IMR-90 (cell line): ENCODE data around the gene FARP1. TPM values are rescaled to one million over a fixed set of nuclear protein-coding genes. Genes with fewer than 3 reads are reported as not detected.

Source experiments
- ATAC-seq: fragments of 200-7000 bp; cut with Tn5 transposase; 2 replicates; pipeline ENCODE4 v1.9.1; 2020; ENCODE audit warnings: low read depth, mild to moderate bottlenecking, moderate library complexity
- BruUV-seq: library from RNA; stranded (reverse); fragments of 400-500 nt; replicated peaks from 2 replicates; lab custom pipeline; 2021; lab: Mats Ljungman, UMichigan
- CTCF ChIA-PET: fragments of 300-600 bp; formaldehyde crosslinking; extraction: SDS; loops from one replicate; lab custom pipeline; 2021; ENCODE audit warnings: antibody characterized with exemption; lab: Yijun Ruan, JAX
- POLR2A ChIA-PET: fragments of 300-600 bp; sonication (Branson Sonifier 250); formaldehyde crosslinking; loops from one replicate; lab custom pipeline; 2022; ENCODE audit warnings: antibody characterized with exemption; ENCODE audit not compliant: unreplicated experiment; lab: Charles Lee
- DNase-seq: peaks from one replicate; pipeline ENCODE4 v3.0.0; 2013
- H2AFZ ChIP-seq: replicated peaks from 2 replicates; pipeline ENCODE3; 2013; ENCODE audit warnings: low read length, mild to moderate bottlenecking; ENCODE audit not compliant: poor library complexity
- H2AK5ac ChIP-seq: 2 replicates; pipeline ENCODE4 v1.6.1; 2013; ENCODE audit warnings: low read depth, low read length, inconsistent platforms
- H2AK9ac ChIP-seq: replicated peaks from 2 replicates; pipeline ENCODE3; 2013; ENCODE audit warnings: mild to moderate bottlenecking, low read depth, low read length, moderate library complexity; ENCODE audit not compliant: poor library complexity
- H2BK120ac ChIP-seq: 2 replicates; pipeline ENCODE4 v1.6.1; 2013; ENCODE audit warnings: low read depth, low read length, inconsistent platforms
- H2BK15ac ChIP-seq: 3 replicates; pipeline ENCODE4 v1.6.1; 2013; ENCODE audit warnings: low read depth, low read length, inconsistent platforms
- H2BK20ac ChIP-seq: 2 replicates; pipeline ENCODE4 v1.6.1; 2013; ENCODE audit warnings: low read depth, mild to moderate bottlenecking, inconsistent platforms, low read length, moderate library complexity
- H2BK5ac ChIP-seq: 2 replicates; pipeline ENCODE4 v1.6.1; 2013; ENCODE audit warnings: mild to moderate bottlenecking, low read depth, low read length, inconsistent platforms; ENCODE audit not compliant: poor library complexity, severe bottlenecking
- H3K14ac ChIP-seq: replicated peaks from 2 replicates; pipeline ENCODE4 v1.6.1; 2013; ENCODE audit warnings: low read depth, low read length, inconsistent platforms
- H3K18ac ChIP-seq: 2 replicates; pipeline ENCODE4 v1.6.1; 2013; ENCODE audit warnings: low read depth, low read length, control low read depth
- H3K23ac ChIP-seq: 2 replicates; pipeline ENCODE4 v1.6.1; 2013; ENCODE audit warnings: low read depth, low read length, inconsistent platforms
- H3K27ac ChIP-seq: 2 replicates; pipeline ENCODE4 v1.5.1; 2013; ENCODE audit warnings: mild to moderate bottlenecking, control low read depth, low read length; ENCODE audit not compliant: insufficient read depth
- H3K27me3 ChIP-seq: 2 replicates; pipeline ENCODE4 v1.6.1; 2013; ENCODE audit warnings: low read length; ENCODE audit not compliant: control insufficient read depth, insufficient read depth
- H3K36me3 ChIP-seq: 2 replicates; pipeline ENCODE4 v1.6.1; 2013; ENCODE audit warnings: low read length, mixed read lengths; ENCODE audit not compliant: control insufficient read depth, insufficient read depth
- H3K4ac ChIP-seq: 2 replicates; pipeline ENCODE4 v1.6.1; 2013; ENCODE audit warnings: low read depth, low read length, inconsistent platforms
- H3K4me1 ChIP-seq: 2 replicates; pipeline ENCODE4 v1.6.1; 2013; ENCODE audit warnings: low read length, mixed read lengths; ENCODE audit not compliant: control insufficient read depth, insufficient read depth
- H3K4me2 ChIP-seq: 2 replicates; pipeline ENCODE4 v1.6.1; 2013; ENCODE audit warnings: low read depth, mild to moderate bottlenecking, control low read depth, low read length, moderate library complexity
- H3K4me3 ChIP-seq: 2 replicates; pipeline ENCODE4 v1.5.1; 2013; ENCODE audit warnings: low read depth, mild to moderate bottlenecking, control low read depth, low read length, moderate library complexity; ENCODE audit not compliant: insufficient read depth
- H3K56ac ChIP-seq: 2 replicates; pipeline ENCODE4 v1.6.1; 2013; ENCODE audit warnings: low read length, inconsistent platforms; ENCODE audit not compliant: insufficient read depth; ENCODE audit errors: extremely low read depth
- H3K79me1 ChIP-seq, 2 experiments: 2 replicates each; pipeline ENCODE4 v1.6.1; 2013; ENCODE audit warnings: low read length in 2 of 2, inconsistent platforms in 1 of 2, low read depth in 1 of 2
- H3K9ac ChIP-seq: 2 replicates; pipeline ENCODE4 v1.6.1; 2013; ENCODE audit warnings: low read depth, low read length, control low read depth
- H3K9me1 ChIP-seq: 2 replicates; pipeline ENCODE4 v1.6.1; 2013; ENCODE audit warnings: low read length, inconsistent platforms; ENCODE audit not compliant: insufficient read depth
- H3K9me3 ChIP-seq: 2 replicates; pipeline ENCODE4 v1.6.1; 2013; ENCODE audit warnings: low read length; ENCODE audit not compliant: control insufficient read depth, insufficient read depth
- H4K20me1 ChIP-seq: 2 replicates; pipeline ENCODE4 v1.6.1; 2013; ENCODE audit warnings: low read length, inconsistent platforms; ENCODE audit not compliant: insufficient read depth
- H4K5ac ChIP-seq: 2 replicates; pipeline ENCODE4 v1.6.1; 2013; ENCODE audit warnings: mild to moderate bottlenecking, low read depth, low read length, control low read depth
- H4K8ac ChIP-seq, 2 experiments: 2 replicates each; pipeline ENCODE4 v1.6.1; 2013; ENCODE audit warnings: low read depth in 2 of 2, low read length in 2 of 2, control low read depth in 1 of 2, inconsistent platforms in 1 of 2
- H4K91ac ChIP-seq: 2 replicates; pipeline ENCODE4 v1.6.1; 2013; ENCODE audit warnings: low read depth, low read length, inconsistent platforms; ENCODE audit not compliant: insufficient read depth
- NFE2L2 ChIP-seq: fragments of 150-350 bp; IDR thresholded peaks from 2 replicates; pipeline ENCODE4 v1.6.1; 2016; ENCODE audit warnings: low read depth, mild to moderate bottlenecking, low read length
- RAD21 ChIP-seq: IDR thresholded peaks from 2 replicates; pipeline ENCODE4 v1.6.1; 2012; ENCODE audit warnings: low read length, improper control_type of control experiment
- RCOR1 ChIP-seq: IDR thresholded peaks from 2 replicates; pipeline ENCODE4 v1.6.1; 2012; ENCODE audit warnings: mild to moderate bottlenecking, low read length, improper control_type of control experiment; ENCODE audit not compliant: insufficient replicate concordance
- RFX5 ChIP-seq: IDR thresholded peaks from 2 replicates; pipeline ENCODE4 v1.8.0; 2012; ENCODE audit warnings: low read depth, mild to moderate bottlenecking, low read length, moderate library complexity
- WGBS, 2 experiments: methylation state at CpG; one replicate each; pipeline versions ENCODE4 v1.1.5 to v1.1.7; 2013; ENCODE audit warnings: missing lambda C conversion rate in 2 of 2; ENCODE audit not compliant: insufficient read length in 1 of 2; ENCODE audit errors: extremely low coverage in 2 of 2; 5-methylcytosine and 5-hydroxymethylcytosine counted together
- dilution Hi-C: fragments of 300-500 bp; cut with HindIII; formaldehyde crosslinking; loops from one replicate; pipeline ENCODE4 v1.14.3; 2018; ENCODE audit warnings: low sequenced_read_pairs; ENCODE audit not compliant: unreplicated experiment
- in situ Hi-C: fragments of 300-500 bp; cut with MboI; formaldehyde crosslinking; loops from 3 replicates; pipeline ENCODE4 v1.14.3; 2019; ENCODE audit warnings: low sequenced_read_pairs, inconsistent platforms, mixed read lengths
- intact Hi-C: fragments of 100-400 bp; cut with micrococcal nuclease; formaldehyde crosslinking; loops from 2 replicates; pipeline ENCODE4 v1.10.0; 2022
- polyA plus RNA-seq, 3 experiments: library from polyadenylated mRNA; depleted of rRNA; stranded (reverse); fragments of >200 nt; gene quantifications; 2 replicates each; pipeline ENCODE4 v1.2.3, GENCODE V29; 2012; ENCODE audit warnings: low replicate concordance in 1 of 3
- total RNA-seq: library from RNA; depleted of rRNA; stranded (reverse); fragments of >200 nt; gene quantifications from 2 replicates; pipeline ENCODE4 v1.2.3, GENCODE V29; 2012

Gene FARP1
- total and polyA plus RNA-seq, 2 of the 4 experiments (the other 2 are of a cell fraction), result 39.6 to 57.0 TPM

DNA sequence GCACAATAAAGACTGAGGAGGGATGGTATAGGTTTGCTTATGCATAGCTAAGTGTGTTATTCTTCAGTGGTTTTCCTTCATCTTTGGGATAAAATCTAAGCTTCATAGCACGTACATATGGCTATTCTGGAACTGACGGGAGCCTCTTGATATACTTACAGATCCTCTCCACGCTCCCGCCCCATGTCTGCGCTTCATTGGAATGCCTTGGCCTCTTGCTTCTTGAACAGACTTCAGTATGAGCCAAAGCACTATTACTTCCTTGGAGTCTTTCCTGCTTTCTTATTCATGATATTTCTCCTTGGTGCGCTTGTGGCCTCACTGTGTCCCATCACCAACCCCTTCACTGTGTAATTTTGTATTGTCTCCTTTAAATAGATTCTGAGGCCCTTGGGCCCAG is 145.3 kb downstream of the FARP1 start:
- Histone ChIP-seq H4K5ac (no peak overlapping the region), H3K14ac (no peak overlapping the region), H3K27ac (no peak overlapping the region), H3K36me3 (peaks cover 8% of the 10 kb centered on the region), H3K79me1 (peaks cover 51 to 88% of the 10 kb centered on the region in 2 experiments), H3K9ac (no peak overlapping the region), H3K9me3 (no peaks in the 10 kb centered on the region), H2AFZ (no peak overlapping the region), H3K4me3 (no peak overlapping the region), H4K91ac (no peak overlapping the region), H2BK15ac (no peak overlapping the region), H2AK5ac (no peak overlapping the region), H3K18ac (no peak overlapping the region), H3K27me3 (no peaks in the 10 kb centered on the region), H3K9me1 (peaks cover 25% of the 10 kb centered on the region), H2BK20ac (no peak overlapping the region), H3K4me1 (peaks cover 7% of the 10 kb centered on the region), H2BK5ac (no peak overlapping the region), H4K8ac (no peak overlapping the region), H2AK9ac (no peak overlapping the region), H2BK120ac (no peak overlapping the region), H3K23ac (no peak overlapping the region), H3K56ac (no peak overlapping the region), H3K4ac (no peak overlapping the region), H4K20me1 (peaks cover 18% of the 10 kb centered on the region), H3K4me2 (no peak overlapping the region)
- WGBS, 2 experiments, result 100% methylated on average over 2 of the region's 6 CpGs; no CpG with 5 or more reads in 1 of the 2 experiments
- POLR2A ChIA-PET, result no interaction called here
- TF ChIP-seq RCOR1, result no peak
- no peak for TF ChIP-seq RFX5
- TF ChIP-seq RAD21, result no peak
- no peak for TF ChIP-seq NFE2L2
- in situ Hi-C loops, result no loop called here
- intact Hi-C loops, result no loop called here
- DNase-seq (no peak), ATAC-seq (no peak)
- dilution Hi-C loops, result no loop called here
- BruUV-seq, result no TSS peak
- CTCF ChIA-PET, result interaction anchor here (0.6 to 0.7 kb wide), 2 partner anchors 31 to 103 kb away, joined by 3 to 4 read pairs; no protein-coding TSS in a partner anchor
